Panc1 (cell line): Measurements from ENCODE around the gene GNAS-AS1. TPM values are rescaled to one million over a fixed set of nuclear protein-coding genes. Genes with fewer than 3 reads are reported as not detected.

ENCODE experiments used
- ATAC-seq: fragments of 200-7000 bp; cut with Tn5 transposase; 2 replicates; pipeline ENCODE4 v1.9.1; 2020; ENCODE audit warnings: mild to moderate bottlenecking, moderate library complexity
- BruUV-seq: library from RNA; stranded (reverse); fragments of 400-500 nt; replicated peaks from 2 replicates; lab custom pipeline; 2021; lab: Mats Ljungman, UMichigan
- CTCF ChIA-PET: fragments of 300-600 bp; sonication (Branson Sonifier 250); formaldehyde crosslinking; loops from one replicate; lab custom pipeline; 2022; ENCODE audit warnings: antibody characterized with exemption; lab: Charles Lee
- POLR2A ChIA-PET: fragments of 300-600 bp; sonication (Branson Sonifier 250); formaldehyde crosslinking; loops from one replicate; lab custom pipeline; 2022; ENCODE audit warnings: antibody characterized with exemption; lab: Charles Lee
- DNase-seq: peaks from one replicate; pipeline ENCODE4 v3.0.0-alpha.2; 2010; ENCODE audit warnings: low read depth, low spot score
- H3K27ac ChIP-seq: 2 replicates; pipeline ENCODE4 v1.5.1; 2011; ENCODE audit warnings: mild to moderate bottlenecking, low read length, inconsistent platforms
- H3K27me3 ChIP-seq: fragments of 200-500 bp; sonication (Bioruptor generic); 2 replicates; pipeline ENCODE4 v1.6.0; 2014; ENCODE audit warnings: low read length, inconsistent platforms; ENCODE audit not compliant: control insufficient read depth, insufficient read depth
- H3K36me3 ChIP-seq: fragments of 200-500 bp; sonication (Bioruptor generic); 2 replicates; pipeline ENCODE4 v1.5.1; 2014; ENCODE audit warnings: inconsistent platforms, mild to moderate bottlenecking, low read length, moderate library complexity; ENCODE audit not compliant: control insufficient read depth, insufficient read depth
- H3K4me1 ChIP-seq: 2 replicates; pipeline ENCODE4 v1.5.1; 2011; ENCODE audit warnings: inconsistent platforms, mild to moderate bottlenecking, low read length, moderate library complexity; ENCODE audit not compliant: control insufficient read depth, insufficient read depth
- H3K4me3 ChIP-seq, 2 experiments: 2 replicates each; pipeline ENCODE4 v1.5.1; 2011 to 2012; ENCODE audit warnings: low read depth in 2 of 2, low read length in 2 of 2, mild to moderate bottlenecking in 2 of 2, inconsistent platforms in 1 of 2, moderate library complexity in 1 of 2
- H3K9me3 ChIP-seq: fragments of 200-500 bp; sonication (Bioruptor generic); 2 replicates; pipeline ENCODE4 v1.5.1; 2014; ENCODE audit warnings: low read depth, mild to moderate bottlenecking, inconsistent platforms, low read length, moderate library complexity; ENCODE audit not compliant: control insufficient read depth, insufficient read depth
- CTCF ChIP-seq: fragments of 450-650 bp; IDR thresholded peaks from 2 replicates; pipeline ENCODE4 v1.5.1; 2017; ENCODE audit warnings: mild to moderate bottlenecking
- POLR2AphosphoS5 ChIP-seq: IDR thresholded peaks from 2 replicates; pipeline ENCODE4 v1.6.1; 2012; ENCODE audit warnings: mild to moderate bottlenecking, low read depth, low read length, moderate library complexity
- REST ChIP-seq, 2 experiments: IDR thresholded peaks; 2 replicates each; pipeline ENCODE4 v1.6.1; 2011 to 2012; ENCODE audit warnings: low read depth in 2 of 2, control low read depth in 1 of 2, low read length in 1 of 2, mild to moderate bottlenecking in 1 of 2, moderate library complexity in 1 of 2; ENCODE audit not compliant: insufficient read depth in 1 of 2
- SIN3A ChIP-seq: IDR thresholded peaks from 2 replicates; pipeline ENCODE4 v1.6.1; 2012; ENCODE audit warnings: low read depth, mild to moderate bottlenecking, low read length, moderate library complexity, borderline replicate concordance; ENCODE audit not compliant: insufficient read depth
- TCF7L2 ChIP-seq: IDR thresholded peaks from 2 replicates; pipeline ENCODE4 v1.6.1; 2011; ENCODE audit warnings: mild to moderate bottlenecking, low read depth, low read length, inconsistent platforms
- in situ Hi-C: cut with HindIII; loops from 2 replicates; pipeline ENCODE4 v1.10.0; 2016; ENCODE audit warnings: low sequenced_read_pairs, low pct_unique_long_range_greater_than_20kb
- intact Hi-C: fragments of 100-400 bp; cut with micrococcal nuclease; formaldehyde crosslinking; loops from one replicate; pipeline ENCODE4 v1.10.0; 2022; ENCODE audit not compliant: unreplicated experiment
- total RNA-seq: library from RNA; stranded (reverse); gene quantifications from one replicate; pipeline ENCODE4 v1.2.1, GENCODE V29; 2021; ENCODE audit not compliant: unreplicated experiment

GNAS-AS1 gene
- total RNA-seq, 1 experiment from 2014 or later, result not detected

GRCh38 chr20:58845706-58846105, 5.0 kb downstream of the GNAS-AS1 start:
- ATAC-seq, result no peak
- H3K27ac ChIP-seq, result no peak overlapping the region
- in situ Hi-C loops (no loop called here), intact Hi-C loops (no loop called here)
- CTCF ChIA-PET, result no interaction called here
- TF ChIP-seq SIN3A, result no peak
- no peak for TF ChIP-seq POLR2AphosphoS5
- TF ChIP-seq REST (IDR thresholded peaks at IDR 0.05; ENCODE audit: insufficient read depth in 1 of 2, low read depth in 2 of 2, low read length in 1 of 2), result no peak
- TF ChIP-seq TCF7L2, result no peak
- no peak for TF ChIP-seq CTCF
- POLR2A ChIA-PET, result no interaction called here
- no peaks in the 10 kb centered on the region for H3K36me3 ChIP-seq
- H3K9me3 ChIP-seq, result no peaks in the 10 kb centered on the region
- H3K4me3 ChIP-seq, result no peak overlapping the region
- no peak for DNase-seq
- no TSS peak for BruUV-seq
- peaks cover 9% of the 10 kb centered on the region; the same call in 1 of the 2 replicates for H3K4me1 ChIP-seq
- H3K27me3 ChIP-seq, result peaks cover 52% of the 10 kb centered on the region

GRCh38 chr20:58843128-58843556, 7.6 kb downstream of the GNAS-AS1 start:
- no peak for ATAC-seq
- H3K4me1 ChIP-seq, result peaks cover 18% of the 10 kb centered on the region
- no TSS peak for BruUV-seq
- H3K27ac ChIP-seq, result no peak overlapping the region
- POLR2A ChIA-PET, result no interaction called here
- no peaks in the 10 kb centered on the region for H3K9me3 ChIP-seq
- no peaks in the 10 kb centered on the region for H3K36me3 ChIP-seq
- peaks cover 54% of the 10 kb centered on the region for H3K27me3 ChIP-seq
- no peak overlapping the region for H3K4me3 ChIP-seq
- TF ChIP-seq SIN3A, result no peak
- no peak for TF ChIP-seq CTCF
- no peak for TF ChIP-seq TCF7L2
- TF ChIP-seq REST (IDR thresholded peaks at IDR 0.05; ENCODE audit: insufficient read depth in 1 of 2, low read depth in 2 of 2, low read length in 1 of 2), result no peak
- no peak for TF ChIP-seq POLR2AphosphoS5
- no peak for DNase-seq
- in situ Hi-C loops, result no loop called here
- CTCF ChIA-PET, result interaction anchor here (0.5 kb wide), 1 partner anchor 559 kb away, joined by 4 read pairs; no protein-coding TSS in a partner anchor
- intact Hi-C loops, result loop anchor here (5.0 kb wide), 1 partner anchor 606 kb away; no protein-coding TSS in a partner anchor
